KMS-11 (cell line): ENCODE results near the gene KIAA0319L.

ENCODE experiments used
- H2AFZ ChIP-seq: fragments of 200-600 bp; sonication (generic); 2 replicates; pipeline ENCODE4 v1.6.1; 2016; ENCODE audit warnings: antibody characterized with exemption, mixed run types, low read depth
- H3K27ac ChIP-seq: fragments of 200-600 bp; sonication (generic); 2 replicates; pipeline ENCODE4 v1.6.1; 2016; ENCODE audit warnings: mild to moderate bottlenecking, mixed run types
- H3K27me3 ChIP-seq: fragments of 200-600 bp; sonication (generic); 2 replicates; pipeline ENCODE4 v1.6.1; 2017; ENCODE audit warnings: mild to moderate bottlenecking, low read depth, mixed run types, moderate library complexity; ENCODE audit not compliant: insufficient read depth
- H3K36me3 ChIP-seq: fragments of 200-600 bp; sonication (generic); 2 replicates; pipeline ENCODE4 v1.6.1; 2017; ENCODE audit warnings: mild to moderate bottlenecking, mixed run types; ENCODE audit not compliant: insufficient read depth
- H3K4me1 ChIP-seq: fragments of 200-600 bp; sonication (generic); 2 replicates; pipeline ENCODE4 v1.6.1; 2016; ENCODE audit warnings: mild to moderate bottlenecking, low read depth, mixed run types; ENCODE audit not compliant: poor library complexity, severe bottlenecking
- H3K4me2 ChIP-seq: fragments of 200-600 bp; sonication (generic); 2 replicates; pipeline ENCODE4 v1.7.0; 2016; ENCODE audit warnings: mild to moderate bottlenecking, mixed run types
- H3K4me3 ChIP-seq: fragments of 200-600 bp; sonication (generic); IDR thresholded peaks from 2 replicates; pipeline ENCODE4 v1.6.1; 2017; ENCODE audit warnings: low read depth, low read length, mixed read lengths; ENCODE audit not compliant: insufficient read depth
- H3K79me2 ChIP-seq: fragments of 200-600 bp; sonication (generic); 2 replicates; pipeline ENCODE4 v1.6.1; 2016; ENCODE audit warnings: low read depth, mixed run types; ENCODE audit not compliant: insufficient read depth
- H3K9ac ChIP-seq: fragments of 200-600 bp; sonication (generic); 2 replicates; pipeline ENCODE4 v1.6.1; 2016; ENCODE audit warnings: mild to moderate bottlenecking, mixed run types
- H4K20me1 ChIP-seq: fragments of 200-600 bp; sonication (generic); 2 replicates; pipeline ENCODE4 v1.6.1; 2016; ENCODE audit warnings: mild to moderate bottlenecking, mixed run types; ENCODE audit not compliant: insufficient read depth
- CTCF ChIP-seq: fragments of 200-600 bp; sonication (generic); conservative IDR thresholded peaks from 2 replicates; pipeline ENCODE4 v1.6.1; 2017; ENCODE audit warnings: low read depth, mild to moderate bottlenecking, antibody characterized with exemption, low read length, moderate library complexity, mixed read lengths

Gene KIAA0319L

GRCh38 chr1:35532497-35533223 is 24.5 kb downstream of the KIAA0319L start:
- TF ChIP-seq CTCF, result no peak
- Histone ChIP-seq H3K4me3 (no peak overlapping the region), H3K27ac (no peak overlapping the region), H3K36me3 (no peaks in the 10 kb centered on the region), H3K9ac (no peak overlapping the region), H2AFZ (no peak overlapping the region), H3K27me3 (no peaks in the 10 kb centered on the region), H3K79me2 (no peaks in the 10 kb centered on the region; the same call in 1 of the 2 replicates), H4K20me1 (no peaks in the 10 kb centered on the region), H3K4me1 (peaks cover 1% of the 10 kb centered on the region), H3K4me2 (no peak overlapping the region)

- H3K27me3 ChIP-seq, result no peaks in the 10 kb centered on the region
- no peaks in the 10 kb centered on the region for H4K20me1 ChIP-seq
- TF ChIP-seq CTCF, result no peak
- no peak overlapping the region for H3K9ac ChIP-seq
- no peak overlapping the region for H2AFZ ChIP-seq
- no peaks in the 10 kb centered on the region for H3K36me3 ChIP-seq
- no peaks in the 10 kb centered on the region for H3K79me2 ChIP-seq
- H3K4me2 ChIP-seq, result no peak overlapping the region
- H3K27ac ChIP-seq, result no peak overlapping the region
- no peak overlapping the region for H3K4me3 ChIP-seq
- H3K4me1 ChIP-seq, result no peaks in the 10 kb centered on the region
These were observed 25.8 kb downstream of the KIAA0319L start for GRCh38 chr1:35531368-35531767.

- no peaks in the 10 kb centered on the region for H3K36me3 ChIP-seq
- H3K9ac ChIP-seq, result no peak overlapping the region
- H3K27ac ChIP-seq, result no peak overlapping the region
- H3K27me3 ChIP-seq, result no peaks in the 10 kb centered on the region
- H3K79me2 ChIP-seq, result no peaks in the 10 kb centered on the region
- H4K20me1 ChIP-seq, result no peaks in the 10 kb centered on the region
- TF ChIP-seq CTCF, result no peak
- no peaks in the 10 kb centered on the region for H3K4me1 ChIP-seq
- no peak overlapping the region for H3K4me3 ChIP-seq
- no peak overlapping the region for H3K4me2 ChIP-seq
- no peak overlapping the region for H2AFZ ChIP-seq
These were observed 26.3 kb downstream of the KIAA0319L start for GRCh38 chr1:35530946-35531345.

GRCh38 chr1:35530168-35530567 is 27.0 kb downstream of the KIAA0319L start:
- Histone ChIP-seq H2AFZ (no peak overlapping the region), H3K27ac (no peak overlapping the region), H3K36me3 (no peaks in the 10 kb centered on the region), H3K4me1 (no peaks in the 10 kb centered on the region), H3K79me2 (no peaks in the 10 kb centered on the region), H3K9ac (no peak overlapping the region), H3K27me3 (no peaks in the 10 kb centered on the region), H3K4me3 (no peak overlapping the region), H3K4me2 (no peak overlapping the region), H4K20me1 (no peaks in the 10 kb centered on the region)
- TF ChIP-seq CTCF, result no peak
